Endodermal cell (in vitro differentiated cells): Measurements from ENCODE around the gene PLCXD3. TPM values are rescaled to one million over a fixed set of nuclear protein-coding genes. Genes with fewer than 3 reads are reported as not detected.

Source experiments
- DNase-seq: peaks from one replicate; pipeline ENCODE4 v3.0.0-alpha.2; 2017
- H3K27ac ChIP-seq: 2 replicates; pipeline ENCODE4 v1.5.1; 2013; ENCODE audit warnings: mild to moderate bottlenecking, low read depth, low read length, moderate library complexity
- H3K27me3 ChIP-seq: 2 replicates; pipeline ENCODE4 v1.6.1; 2013; ENCODE audit warnings: mild to moderate bottlenecking, low read length, moderate library complexity; ENCODE audit not compliant: insufficient read depth, control insufficient read depth, poor library complexity, severe bottlenecking
- H3K36me3 ChIP-seq: 2 replicates; pipeline ENCODE4 v1.7.0; 2013; ENCODE audit warnings: mild to moderate bottlenecking, low read length, moderate library complexity; ENCODE audit not compliant: control insufficient read depth, insufficient read depth
- H3K4me1 ChIP-seq: one replicate; pipeline ENCODE4 v1.7.0; 2013; ENCODE audit warnings: low read length; ENCODE audit not compliant: control insufficient read depth, insufficient read depth
- H3K4me3 ChIP-seq: 2 replicates; pipeline ENCODE4 v1.5.1; 2013; ENCODE audit warnings: mild to moderate bottlenecking, low read length, moderate library complexity
- H3K9ac ChIP-seq: 2 replicates; pipeline ENCODE4 v1.6.1; 2013; ENCODE audit warnings: mild to moderate bottlenecking, low read length, moderate library complexity; ENCODE audit not compliant: poor library complexity, severe bottlenecking; ENCODE audit errors: extremely low read depth
- H3K9me3 ChIP-seq: 2 replicates; pipeline ENCODE4 v1.6.1; 2013; ENCODE audit warnings: mild to moderate bottlenecking, low read length, moderate library complexity; ENCODE audit not compliant: control insufficient read depth
- H3K27ac Mint-ChIP-seq: 2 replicates; pipeline ENCODE4 v1.8.0; 2020; ENCODE audit warnings: mixed read lengths
- H3K27me3 Mint-ChIP-seq: 2 replicates; pipeline ENCODE4 v1.8.0; 2021; ENCODE audit warnings: mild to moderate bottlenecking, mixed read lengths; ENCODE audit not compliant: insufficient read depth
- H3K36me3 Mint-ChIP-seq: 2 replicates; pipeline ENCODE4 v1.8.0; 2020; ENCODE audit warnings: low read depth, mixed read lengths
- H3K4me1 Mint-ChIP-seq: 2 replicates; pipeline ENCODE4 v1.8.0; 2020; ENCODE audit warnings: mixed read lengths
- H3K4me3 Mint-ChIP-seq: 2 replicates; pipeline ENCODE4 v1.8.0; 2020; ENCODE audit warnings: mild to moderate bottlenecking, moderate library complexity, mixed read lengths
- H3K9me3 Mint-ChIP-seq: 2 replicates; pipeline ENCODE4 v1.8.0; 2020; ENCODE audit warnings: mild to moderate bottlenecking, mixed read lengths
- WGBS, 2 experiments: methylation state at CpG; one replicate each; pipeline versions ENCODE4 v1.1.5 to v1.1.7; 2013; ENCODE audit warnings: missing lambda C conversion rate in 2 of 2, mixed read lengths in 1 of 2; ENCODE audit not compliant: insufficient coverage in 1 of 2, insufficient read length in 1 of 2; 5-methylcytosine and 5-hydroxymethylcytosine counted together
- total RNA-seq, 2 donors: library from RNA; stranded (reverse); fragmentation: NEBNext Ultra II Directional in 1 of 2; extraction: Animal tissue kit (Norgen Biotek cat#: 25700) in 1 of 2; gene quantifications; 2 replicates in 1 of 2; 3 replicates in 1 of 2; pipeline ENCODE4 v1.2.1, GENCODE V29; 2021
- TF ChIP-seq, protein P1 (sequence below): fragments of 200-600 bp; sonication (generic); conservative IDR thresholded peaks from 2 replicates; pipeline ENCODE4 v1.5.0; 2021; ENCODE audit warnings: antibody characterized with exemption, mild to moderate bottlenecking

The PLCXD3 gene
- total RNA-seq, 2 donors from 2014 or later, result 41.8 to 43.3 TPM

DNA sequence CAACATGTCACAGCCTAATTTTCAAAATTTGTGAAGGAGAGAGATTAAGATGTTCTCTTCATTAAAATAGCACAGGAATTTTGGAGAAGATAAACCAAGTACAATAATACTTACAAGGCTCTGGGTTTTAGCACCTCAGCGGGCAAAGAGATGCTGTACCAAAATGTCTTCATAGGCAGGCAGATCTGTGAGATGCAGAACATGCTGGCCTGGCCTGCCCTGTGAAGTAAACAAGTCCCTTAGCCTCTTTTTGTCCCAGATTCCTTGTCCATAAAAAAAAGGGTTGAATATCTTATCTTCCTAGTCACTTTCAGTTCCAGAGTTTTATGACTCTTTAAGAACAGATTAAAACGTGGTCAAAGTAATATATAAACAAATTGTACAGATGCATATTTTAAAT, 244.0 kb downstream of the PLCXD3 start:
- 100% methylated on average over 1 of the region's 2 CpGs for WGBS, 2 experiments
- TF ChIP-seq, protein P1, sequence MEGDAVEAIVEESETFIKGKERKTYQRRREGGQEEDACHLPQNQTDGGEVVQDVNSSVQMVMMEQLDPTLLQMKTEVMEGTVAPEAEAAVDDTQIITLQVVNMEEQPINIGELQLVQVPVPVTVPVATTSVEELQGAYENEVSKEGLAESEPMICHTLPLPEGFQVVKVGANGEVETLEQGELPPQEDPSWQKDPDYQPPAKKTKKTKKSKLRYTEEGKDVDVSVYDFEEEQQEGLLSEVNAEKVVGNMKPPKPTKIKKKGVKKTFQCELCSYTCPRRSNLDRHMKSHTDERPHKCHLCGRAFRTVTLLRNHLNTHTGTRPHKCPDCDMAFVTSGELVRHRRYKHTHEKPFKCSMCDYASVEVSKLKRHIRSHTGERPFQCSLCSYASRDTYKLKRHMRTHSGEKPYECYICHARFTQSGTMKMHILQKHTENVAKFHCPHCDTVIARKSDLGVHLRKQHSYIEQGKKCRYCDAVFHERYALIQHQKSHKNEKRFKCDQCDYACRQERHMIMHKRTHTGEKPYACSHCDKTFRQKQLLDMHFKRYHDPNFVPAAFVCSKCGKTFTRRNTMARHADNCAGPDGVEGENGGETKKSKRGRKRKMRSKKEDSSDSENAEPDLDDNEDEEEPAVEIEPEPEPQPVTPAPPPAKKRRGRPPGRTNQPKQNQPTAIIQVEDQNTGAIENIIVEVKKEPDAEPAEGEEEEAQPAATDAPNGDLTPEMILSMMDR, result no peak
- no peak for DNase-seq
- Histone ChIP-seq H3K9me3 (no peaks in the 10 kb centered on the region), H3K27me3 (no peaks in the 10 kb centered on the region), H3K4me3 (no peak overlapping the region), H3K27ac (no peak overlapping the region), H3K9ac (no peak overlapping the region), H3K4me1 (no peaks in the 10 kb centered on the region), H3K36me3 (no peaks in the 10 kb centered on the region)
- Mint-ChIP-seq H3K9me3 (no peaks in the 10 kb centered on the region), H3K4me1 (peaks cover 13% of the 10 kb centered on the region), H3K4me3 (no peak overlapping the region), H3K27ac (no peak overlapping the region), H3K27me3 (no peaks in the 10 kb centered on the region), H3K36me3 (no peaks in the 10 kb centered on the region)

DNA sequence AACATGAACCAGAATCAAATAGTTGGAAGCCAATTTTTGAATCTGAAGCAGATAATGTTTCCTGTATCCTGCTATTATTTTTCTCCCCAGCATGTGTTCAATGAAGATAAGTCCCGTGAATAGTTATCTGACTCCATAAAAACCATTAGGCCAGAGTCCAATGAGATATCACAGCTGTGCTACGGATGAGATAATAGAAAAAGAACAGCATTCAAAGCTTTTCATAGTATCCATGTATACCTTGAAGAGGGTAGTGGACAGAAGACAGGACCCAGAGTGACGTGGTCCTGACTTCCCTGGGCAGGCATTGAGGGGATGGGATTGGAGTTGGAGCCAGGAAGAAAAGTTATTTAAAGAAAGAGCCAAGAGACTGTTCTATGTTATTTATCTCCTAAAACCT, 246.4 kb downstream of the PLCXD3 start:
- Histone ChIP-seq H3K27ac (no peak overlapping the region), H3K27me3 (no peaks in the 10 kb centered on the region), H3K9me3 (no peaks in the 10 kb centered on the region), H3K36me3 (no peaks in the 10 kb centered on the region), H3K4me1 (no peaks in the 10 kb centered on the region), H3K4me3 (no peak overlapping the region), H3K9ac (no peak overlapping the region)
- no peak for DNase-seq
- no peaks in the 10 kb centered on the region for H3K36me3 Mint-ChIP-seq
- H3K4me3 Mint-ChIP-seq, result no peak overlapping the region
- H3K9me3 Mint-ChIP-seq, result no peaks in the 10 kb centered on the region
- peaks cover 6% of the 10 kb centered on the region for H3K4me1 Mint-ChIP-seq
- TF ChIP-seq, protein P1, result no peak
- WGBS, 2 experiments, result 92 to 100% methylated on average over 1 to 3 of the region's 3 CpGs
- no peak overlapping the region for H3K27ac Mint-ChIP-seq
- H3K27me3 Mint-ChIP-seq, result no peaks in the 10 kb centered on the region

DNA sequence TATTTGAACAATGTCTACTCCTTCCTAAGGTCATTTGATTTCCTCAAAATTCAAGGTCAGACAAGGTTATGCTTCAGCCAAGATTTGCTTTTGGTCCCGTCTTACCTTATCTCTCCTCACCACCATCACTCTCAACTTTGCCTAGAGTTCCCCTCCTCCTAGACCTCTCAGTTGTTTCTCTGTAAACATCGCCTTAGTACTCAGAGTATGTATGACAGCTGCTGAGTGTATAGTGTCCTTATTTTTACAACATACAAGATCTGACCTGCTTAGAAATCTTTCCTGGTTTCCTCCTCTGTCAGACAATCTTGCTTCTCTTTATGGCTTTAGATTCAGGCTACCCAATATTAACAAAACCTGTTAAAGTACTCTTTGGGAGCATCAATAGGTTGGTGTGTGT, 247.1 kb downstream of the PLCXD3 start:
- H3K4me3 Mint-ChIP-seq, result no peak overlapping the region
- no peak overlapping the region for H3K27ac Mint-ChIP-seq
- H3K27me3 Mint-ChIP-seq, result no peaks in the 10 kb centered on the region

More for the DNA sequence above, 247.1 kb downstream of the PLCXD3 start:
- H3K9ac ChIP-seq, result no peak overlapping the region
- no peaks in the 10 kb centered on the region for H3K9me3 ChIP-seq
- TF ChIP-seq, protein P1, result no peak
- H3K36me3 ChIP-seq, result no peaks in the 10 kb centered on the region
- Mint-ChIP-seq H3K36me3 (no peaks in the 10 kb centered on the region), H3K9me3 (no peaks in the 10 kb centered on the region), H3K4me1 (peaks cover 6% of the 10 kb centered on the region)
- H3K4me3 ChIP-seq, result no peak overlapping the region
- H3K27me3 ChIP-seq, result no peaks in the 10 kb centered on the region
- H3K4me1 ChIP-seq, result no peaks in the 10 kb centered on the region
- DNase-seq, result no peak
- 85% methylated on average over 2 of the region's 2 CpGs; no CpG with 5 or more reads in 1 of the 2 experiments for WGBS, 2 experiments
- H3K27ac ChIP-seq, result no peak overlapping the region
